AG20443 (cell line): ENCODE results near the gene SUCLG2.
"Not testable (repeated sequence)": the region's sequence is repeated elsewhere in the genome, so short reads cannot be mapped to it uniquely, and the experiment has no call there.

ENCODE experiments used
- DNase-seq: peaks from one replicate; pipeline ENCODE4 v3.0.0; 2012; ENCODE audit warnings: low spot score, mixed read lengths

The SUCLG2 gene

DNA sequence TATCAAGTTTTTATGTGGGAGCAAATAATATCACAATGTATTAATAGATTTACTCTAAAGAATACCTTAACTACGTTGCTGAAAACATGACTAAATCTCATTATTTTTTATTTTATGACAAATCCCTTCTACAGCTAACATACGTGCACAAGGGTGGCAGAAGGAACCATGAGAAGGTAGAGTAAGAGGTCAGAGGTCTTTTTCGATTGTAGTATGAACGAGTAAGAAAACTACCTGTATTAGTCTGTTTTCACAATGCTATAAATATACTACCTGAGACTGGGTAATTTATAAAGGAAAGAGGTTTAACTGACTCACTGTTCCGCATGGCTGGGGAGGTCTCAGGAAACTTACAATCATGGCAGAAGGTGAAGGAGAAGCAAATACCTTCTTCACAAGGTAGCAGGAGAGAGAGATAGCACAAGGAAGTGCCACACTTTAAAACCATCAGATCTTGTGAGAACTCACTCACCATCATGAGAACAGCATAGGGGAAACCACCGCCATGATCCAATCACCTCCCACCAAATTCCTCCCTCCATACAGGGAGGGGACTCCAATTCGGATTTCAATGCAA lies 95.3 kb downstream of the SUCLG2 start:
- DNase-seq = no peak

DNA sequence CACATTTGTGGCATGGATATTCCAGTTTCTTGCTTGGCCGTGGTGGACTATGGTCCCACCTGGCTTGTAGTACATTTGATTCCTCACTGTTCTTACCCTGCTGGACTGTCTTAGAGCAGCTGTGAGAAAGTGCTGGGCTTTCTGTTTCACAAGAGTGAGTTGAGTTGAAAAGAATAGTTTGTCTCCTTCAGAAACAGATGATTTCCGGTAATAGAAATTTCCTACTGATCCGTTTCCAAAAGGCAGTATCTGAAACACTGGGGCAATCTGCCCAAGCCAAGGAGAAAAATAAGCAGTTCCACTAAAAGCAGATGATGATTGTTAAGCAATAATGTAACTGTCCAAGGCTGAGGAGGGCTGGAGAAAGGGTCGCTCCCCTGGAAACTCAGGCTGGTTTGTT lies 96.0 kb downstream of the SUCLG2 start:
- peak; percentile 24 for DNase-seq

DNA sequence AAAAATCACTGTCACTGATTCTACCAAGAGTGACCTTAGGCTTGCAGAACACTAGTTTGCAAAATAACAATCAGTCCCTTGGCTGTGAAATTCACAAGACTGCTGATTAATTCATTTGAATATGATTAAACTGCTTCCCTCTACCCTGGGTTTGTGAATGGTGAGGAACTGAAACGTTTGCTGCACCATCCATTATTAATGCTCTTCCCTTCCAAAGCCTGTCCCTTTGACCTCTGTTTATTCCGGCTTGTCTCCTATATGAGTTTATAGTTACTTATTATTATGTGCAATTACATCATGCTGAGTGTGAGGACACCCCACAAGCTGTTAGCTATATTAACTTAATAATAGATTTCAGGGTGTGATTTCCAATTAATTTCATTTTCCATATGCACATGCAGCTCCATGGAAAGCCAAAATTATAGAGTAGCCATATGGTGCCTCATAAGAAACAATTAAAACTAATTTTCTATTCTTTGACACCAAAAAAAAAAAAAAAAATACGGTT lies 96.5 kb downstream of the SUCLG2 start:
- DNase-seq = no peak

- no peak for DNase-seq
Observed at GRCh38 chr3:67551361-67552016, 102.9 kb downstream of the SUCLG2 start.

DNA sequence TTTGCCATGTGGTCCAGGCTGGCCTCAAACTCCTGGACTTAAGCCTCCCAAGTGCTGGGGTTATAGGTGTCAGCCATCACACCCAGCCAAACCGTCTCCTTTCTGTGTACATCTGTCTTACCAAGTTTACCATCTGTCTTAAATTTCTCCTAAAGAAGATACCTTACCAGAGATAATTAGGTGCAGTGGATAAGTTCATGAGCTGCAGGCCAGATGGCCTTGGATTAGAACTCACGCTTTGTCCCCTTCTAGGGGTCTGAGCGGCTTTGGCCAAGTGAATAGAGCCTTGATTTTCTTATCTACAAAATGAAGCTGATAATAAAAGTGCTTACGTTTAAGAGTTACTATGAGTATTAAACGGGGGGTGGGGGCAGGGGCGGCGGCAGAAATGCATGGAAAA lies 103.9 kb downstream of the SUCLG2 start:
- DNase-seq = no peak

DNA sequence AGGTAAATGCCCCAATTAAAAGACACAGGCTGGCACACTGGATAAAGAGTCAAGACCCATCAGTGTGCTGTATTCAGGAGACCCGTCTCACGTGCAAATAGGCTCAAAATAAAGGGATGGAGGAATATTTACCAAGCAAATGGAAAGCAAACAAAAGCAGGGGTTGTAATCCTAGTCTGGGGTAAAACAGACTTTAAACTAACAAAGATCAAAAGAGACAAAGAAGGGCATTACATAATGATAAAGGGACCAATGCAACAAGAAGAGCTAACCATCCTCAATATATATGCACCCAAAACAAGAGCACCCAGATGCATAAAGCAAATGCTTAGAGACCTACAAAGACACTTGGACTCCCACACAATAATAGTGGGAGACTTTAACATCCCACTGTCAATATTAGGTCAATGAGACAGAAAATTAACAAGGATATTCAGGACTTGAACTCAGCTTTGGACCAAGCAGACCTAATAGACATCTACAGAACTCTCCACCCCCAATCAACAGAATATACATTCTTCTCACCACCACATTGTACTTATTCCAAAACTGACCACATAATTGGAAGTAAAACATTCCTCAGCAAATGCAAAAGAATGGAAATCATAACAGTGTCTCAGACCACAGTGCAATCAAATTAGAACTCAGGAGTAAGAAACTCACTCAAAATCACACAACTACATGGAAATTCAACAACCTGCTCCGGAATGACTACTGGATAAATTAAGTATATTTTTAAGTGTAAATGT lies 111.7 kb downstream of the SUCLG2 start:
- DNase-seq = not testable (repeated sequence)

DNA sequence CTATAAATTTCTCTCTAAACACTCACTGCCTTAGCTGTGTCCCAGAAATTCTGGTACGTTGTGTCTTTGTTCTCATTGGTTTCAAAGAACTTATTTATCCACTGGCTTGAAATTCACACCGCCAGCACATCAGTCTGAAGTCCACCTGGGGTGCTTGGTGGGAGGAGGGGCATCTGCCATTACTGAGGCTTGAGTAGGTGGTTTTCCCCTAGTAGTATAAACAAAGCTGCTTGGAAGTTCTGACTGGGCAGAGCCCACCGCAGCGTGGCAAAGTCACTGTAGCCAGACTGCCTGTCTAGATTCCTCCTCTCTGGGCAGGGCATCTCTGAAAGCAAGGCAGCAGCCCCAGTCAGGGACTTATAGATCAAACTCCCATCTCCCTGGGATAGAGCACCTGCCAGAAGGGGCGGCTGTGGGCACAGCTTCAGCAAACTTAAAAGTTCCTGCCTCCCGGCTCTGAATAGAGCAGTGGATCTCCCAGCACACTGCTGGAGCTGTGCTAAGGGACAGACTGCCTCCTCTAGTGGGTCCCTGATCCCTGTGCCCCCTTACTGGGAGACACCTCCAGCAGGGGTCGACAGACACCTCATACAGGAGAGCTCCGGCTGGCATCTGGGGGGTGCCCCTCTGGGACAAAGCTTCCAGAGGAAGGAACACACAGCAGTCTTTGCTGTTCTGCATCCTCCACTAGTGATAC lies 114.1 kb downstream of the SUCLG2 start:
- DNase-seq = no peak

DNA sequence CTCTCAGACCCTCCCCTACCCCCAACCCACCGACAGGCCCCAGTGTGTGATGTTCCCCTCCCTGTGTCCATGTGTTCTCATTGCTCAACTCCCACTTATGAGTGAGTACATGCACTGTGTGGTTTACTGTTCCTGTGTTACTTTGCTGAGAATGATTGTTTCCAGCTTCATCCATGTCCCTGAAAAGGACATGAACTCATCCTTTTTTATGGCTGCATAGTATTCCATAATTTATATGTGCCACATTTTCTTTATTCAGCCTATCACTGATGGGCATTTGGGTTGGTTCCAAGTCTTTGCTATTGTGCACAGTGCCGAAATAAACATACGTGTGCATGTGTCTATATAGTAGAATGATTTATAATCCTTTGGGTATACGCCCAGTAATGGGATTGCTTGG lies 117.2 kb downstream of the SUCLG2 start:
- not testable (repeated sequence) for DNase-seq

- no peak for DNase-seq
Observed at GRCh38 chr3:67535006-67535405, 119.4 kb downstream of the SUCLG2 start.

GRCh38 chr3:67534594-67534993 lies 119.8 kb downstream of the SUCLG2 start:
- no peak for DNase-seq

DNA sequence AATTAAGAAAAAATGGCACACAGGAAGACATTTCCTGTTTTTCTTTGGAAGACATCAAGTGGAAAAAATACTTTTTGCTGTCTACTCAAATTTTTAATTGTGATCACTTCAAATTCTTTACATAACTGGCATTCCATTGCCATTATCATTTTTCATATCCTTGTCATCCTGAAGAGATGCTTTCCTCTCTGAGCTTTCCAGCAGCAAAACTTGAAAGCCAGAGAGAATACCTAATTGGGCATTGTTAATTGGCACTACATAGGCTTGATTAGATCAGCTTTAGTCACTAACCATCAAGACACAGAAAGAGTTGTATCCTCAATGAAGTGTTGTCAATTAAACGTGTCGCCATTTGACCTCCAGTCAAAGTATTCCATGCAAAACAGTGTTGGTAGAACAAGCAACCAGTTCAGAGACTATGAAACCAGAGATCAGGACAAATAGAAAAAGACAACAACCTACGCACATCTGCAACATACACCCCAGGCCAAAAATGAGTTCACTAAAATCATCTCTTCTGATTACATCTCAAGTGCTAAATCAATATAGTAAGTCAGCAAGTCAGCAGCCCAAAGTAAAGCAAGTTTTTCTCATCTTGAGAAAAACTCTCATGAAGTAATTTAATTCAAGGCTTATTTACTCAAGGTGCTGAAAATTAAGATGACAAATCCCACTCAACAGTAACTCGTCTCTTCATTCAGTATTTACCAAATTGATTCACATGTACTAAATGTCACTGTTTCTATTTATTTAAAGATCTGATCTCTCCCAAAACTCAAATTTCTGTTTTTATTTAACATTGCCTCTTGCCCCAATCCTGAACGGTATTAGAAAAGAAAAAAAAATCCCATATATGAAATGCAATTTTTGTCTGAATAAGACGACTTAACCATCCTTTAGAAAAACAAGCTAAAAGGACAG lies 123.0 kb downstream of the SUCLG2 start:
- peak; percentile 19 for DNase-seq

GRCh38 chr3:67529915-67530314 lies 124.5 kb downstream of the SUCLG2 start:
- DNase-seq = no peak

DNA sequence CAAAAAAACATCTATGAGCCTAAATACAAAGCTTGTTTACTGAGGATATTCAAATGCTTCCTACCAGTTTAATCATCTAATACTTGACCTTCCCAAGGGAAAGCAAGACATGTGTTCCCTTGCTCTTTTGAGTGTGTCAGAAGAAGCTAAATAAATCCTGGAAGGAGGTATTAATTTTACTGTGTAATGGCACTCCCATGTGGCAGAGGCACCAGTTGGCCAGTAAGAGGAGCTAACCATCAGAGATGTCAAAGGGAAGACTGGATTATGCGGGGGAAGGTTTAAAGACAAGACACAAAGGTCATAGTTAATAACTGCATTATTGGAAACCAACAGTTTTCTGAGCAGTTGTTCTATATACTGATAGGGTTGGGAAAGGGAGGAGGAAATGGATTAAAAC lies 125.1 kb downstream of the SUCLG2 start:
- no peak for DNase-seq

- peak; percentile 69 for DNase-seq
Observed at GRCh38 chr3:67526246-67526645, 128.2 kb downstream of the SUCLG2 start.

DNA sequence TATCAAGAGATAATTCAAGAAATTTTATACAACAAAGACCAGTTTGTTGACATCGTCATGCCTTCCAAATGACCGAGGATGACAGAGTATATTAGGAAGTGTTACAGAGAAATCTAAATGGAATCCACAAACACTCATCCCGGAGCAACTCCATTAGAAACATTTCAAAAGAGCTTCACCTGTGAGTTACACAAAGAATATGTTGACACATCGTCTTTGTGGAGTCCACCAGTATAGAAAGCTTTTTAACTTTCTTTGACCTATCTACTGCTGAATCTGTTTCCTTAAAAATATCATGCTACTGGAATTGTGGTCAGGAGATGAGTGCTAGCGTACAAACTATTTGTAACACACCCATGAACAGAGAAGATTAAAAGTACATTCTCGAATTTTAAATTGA lies 130.4 kb downstream of the SUCLG2 start:
- DNase-seq = no peak

GRCh38 chr3:67522081-67522480 lies 132.3 kb downstream of the SUCLG2 start:
- DNase-seq = no peak

DNA sequence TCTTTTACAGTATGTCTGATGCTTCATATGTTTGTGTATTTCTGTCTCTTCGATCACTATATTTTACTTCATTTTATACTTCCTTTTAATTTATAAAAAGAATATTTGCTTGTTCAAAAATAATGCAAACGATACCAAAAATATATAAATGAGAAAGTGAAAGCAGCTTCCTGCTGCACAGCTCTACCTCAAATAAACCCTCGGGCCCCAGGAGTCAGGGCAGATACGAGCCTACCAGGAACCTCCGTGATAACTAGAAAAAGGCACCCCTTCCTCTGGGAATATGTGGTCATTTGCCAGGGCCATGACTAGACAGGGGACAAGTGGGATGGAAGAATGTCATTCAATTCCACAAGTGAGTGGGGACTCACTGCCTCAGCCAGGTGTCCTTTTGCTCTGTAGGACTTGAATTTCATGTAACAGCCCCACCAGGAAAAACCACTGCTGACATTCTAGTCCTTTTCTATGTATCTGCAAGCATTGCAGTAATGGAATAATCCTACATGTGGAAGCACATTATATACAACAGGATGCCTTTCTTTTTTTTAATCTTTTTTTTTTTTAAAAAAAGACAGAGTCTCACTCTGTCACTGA lies 133.3 kb downstream of the SUCLG2 start:
- DNase-seq = no peak

DNA sequence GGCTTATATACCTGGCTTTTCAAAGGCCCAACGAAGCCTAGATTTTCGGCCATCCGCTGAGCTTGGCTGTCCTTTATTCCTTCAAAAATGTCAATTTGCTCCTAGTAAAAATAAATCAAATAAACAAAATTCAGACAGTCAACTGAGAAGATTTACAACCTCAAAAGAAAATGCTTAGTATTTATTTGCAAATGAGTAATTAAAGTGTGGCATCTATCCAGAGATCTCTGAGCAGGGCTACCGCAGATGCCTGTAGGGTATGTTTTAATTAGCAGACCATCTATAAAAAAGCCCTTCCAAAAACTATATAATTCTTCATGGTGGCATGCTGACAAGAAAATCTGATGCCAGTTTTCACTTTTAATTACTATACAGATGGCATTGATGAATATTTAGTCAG lies 136.2 kb downstream of the SUCLG2 start:
- DNase-seq = no peak

- DNase-seq = no peak
Observed at GRCh38 chr3:67517781-67518180, 136.6 kb downstream of the SUCLG2 start.

GRCh38 chr3:67516496-67516895 lies 137.9 kb downstream of the SUCLG2 start:
- no peak for DNase-seq

- DNase-seq = no peak
Observed at GRCh38 chr3:67515778-67516177, 138.6 kb downstream of the SUCLG2 start.
